ENCODE results near the gene MED1.
"Not testable (repeated sequence)": the region's sequence is repeated elsewhere in the genome, so short reads cannot be mapped to it uniquely, and the experiment has no call there.

Gene MED1

DNA sequence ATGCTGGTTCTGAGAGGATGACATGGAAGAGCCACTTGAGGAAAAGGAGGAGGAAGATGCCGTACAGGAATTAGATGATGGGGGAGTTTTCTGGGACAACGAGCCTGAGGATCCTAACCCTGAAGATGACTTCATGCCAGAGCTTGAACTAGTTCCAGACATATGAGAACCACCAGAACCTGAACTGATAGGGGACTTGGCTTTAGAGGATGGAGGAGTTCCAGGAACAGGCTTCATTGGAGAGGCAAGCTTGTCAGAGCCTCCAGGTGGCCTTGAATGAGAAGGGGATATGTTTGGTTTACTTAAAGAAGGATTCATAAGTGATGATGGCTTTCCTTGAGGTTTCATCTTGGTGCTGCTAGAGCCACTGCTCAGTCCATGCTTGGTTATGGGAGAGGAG is 42.7 kb downstream of the MED1 start:
- no peak for DNase-seq

DNA sequence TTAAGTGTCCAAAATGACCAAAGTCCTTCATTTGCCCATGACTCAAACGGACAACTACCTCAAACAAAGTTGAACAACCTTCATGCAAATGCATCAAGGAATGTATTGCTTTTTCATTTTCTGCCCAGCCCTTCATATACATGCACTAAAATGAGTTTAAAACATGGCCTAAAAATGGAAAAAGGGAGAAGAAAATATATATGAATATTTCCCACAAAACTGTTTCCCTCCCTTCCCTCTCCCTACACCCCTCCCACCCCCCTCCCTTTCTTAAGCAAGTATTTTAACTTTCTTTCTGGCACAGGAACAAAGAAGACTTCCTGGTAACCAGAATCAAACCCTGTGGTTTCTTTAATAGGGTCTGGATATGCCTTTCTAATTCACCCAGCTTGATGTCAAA is 44.1 kb downstream of the MED1 start:
- no peak for DNase-seq

- DNase-seq, result no peak
Observed at GRCh38 chr17:39405436-39405835, 45.6 kb downstream of the MED1 start.

DNA sequence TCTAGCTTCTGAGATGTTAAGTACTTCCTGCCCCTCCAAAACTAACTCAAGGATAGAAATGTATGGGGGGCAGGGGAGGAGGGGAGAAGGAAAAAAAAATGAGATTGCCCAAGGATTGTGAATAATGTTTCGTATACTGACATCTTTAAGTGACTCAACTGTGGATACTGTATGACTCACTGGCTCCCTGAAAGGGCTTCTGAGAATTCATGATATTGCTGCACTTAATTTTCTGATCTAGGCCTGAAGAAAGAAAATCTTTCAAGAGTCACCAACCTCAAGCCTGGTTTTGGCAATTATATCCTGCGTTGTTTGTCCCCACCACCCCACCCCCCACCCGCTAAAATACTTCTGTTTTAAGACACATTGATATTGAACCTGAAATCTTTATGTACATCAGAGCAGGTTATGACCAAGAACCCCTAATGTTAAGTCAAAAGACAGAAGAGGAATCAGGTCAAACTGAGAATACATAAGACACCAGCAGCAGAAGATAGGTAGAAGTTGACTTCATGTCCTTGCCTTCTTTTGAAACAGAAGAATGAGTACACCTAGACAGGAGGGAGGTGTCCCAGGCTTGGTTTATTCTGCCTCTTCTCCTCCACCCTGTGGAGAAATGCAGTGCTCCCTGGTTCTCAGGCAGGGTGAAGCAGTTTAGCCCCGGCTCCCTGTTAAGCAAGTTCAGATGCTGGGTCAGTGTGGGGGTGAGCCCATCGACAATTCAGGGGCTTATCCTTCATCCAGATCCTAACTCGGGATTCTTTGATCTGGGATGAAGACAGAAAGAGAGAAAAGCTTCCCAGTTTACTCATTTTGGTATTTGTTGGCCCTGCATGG is 46.3 kb downstream of the MED1 start:
- peak; percentile 52 for DNase-seq

- peak; percentile 54 for DNase-seq
Observed at GRCh38 chr17:39402890-39403605, 48.0 kb downstream of the MED1 start.

DNA sequence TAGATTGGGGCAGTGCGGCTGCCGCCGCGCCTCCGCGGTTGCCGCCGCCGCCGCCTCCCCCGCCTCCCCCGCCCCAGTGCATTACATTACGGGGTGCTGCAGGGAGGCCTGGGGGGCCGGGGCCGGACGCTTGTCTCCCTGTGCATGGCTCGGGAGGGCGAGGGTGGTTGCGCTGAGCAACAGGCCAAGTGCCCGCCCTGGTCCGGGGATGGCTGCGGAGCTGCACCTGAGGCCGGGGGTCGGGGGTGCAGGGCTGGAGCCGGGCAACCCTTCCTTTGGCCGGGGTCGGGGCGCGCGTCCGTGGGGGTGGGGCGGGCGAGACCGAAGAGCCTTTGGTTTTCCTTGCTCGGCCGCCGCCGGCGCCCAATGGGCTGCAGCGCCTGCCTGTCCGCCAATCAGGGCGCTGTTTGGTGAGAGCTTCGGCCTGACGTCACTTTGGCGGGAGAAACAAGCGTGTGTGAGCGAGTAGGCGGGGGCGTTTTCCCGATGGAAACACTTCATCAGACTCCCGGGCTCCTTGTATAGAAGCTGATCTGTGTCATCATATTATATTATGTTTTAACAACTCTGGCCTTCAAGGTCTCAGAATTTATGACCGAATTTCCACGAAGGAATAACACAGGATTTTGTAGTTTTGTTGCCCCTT is 48.7 kb downstream of the MED1 start:
- peak; percentile 95 for DNase-seq

GRCh38 chr17:39401412-39402243 is 49.4 kb downstream of the MED1 start, which contains the start of gene FBXL20:
Gene FBXL20, minus strand, starts transcription at chr17:39401626. Its CDS starts 224 bp downstream, at chr17:39401402.
- peak; percentile 97 for DNase-seq

DNA sequence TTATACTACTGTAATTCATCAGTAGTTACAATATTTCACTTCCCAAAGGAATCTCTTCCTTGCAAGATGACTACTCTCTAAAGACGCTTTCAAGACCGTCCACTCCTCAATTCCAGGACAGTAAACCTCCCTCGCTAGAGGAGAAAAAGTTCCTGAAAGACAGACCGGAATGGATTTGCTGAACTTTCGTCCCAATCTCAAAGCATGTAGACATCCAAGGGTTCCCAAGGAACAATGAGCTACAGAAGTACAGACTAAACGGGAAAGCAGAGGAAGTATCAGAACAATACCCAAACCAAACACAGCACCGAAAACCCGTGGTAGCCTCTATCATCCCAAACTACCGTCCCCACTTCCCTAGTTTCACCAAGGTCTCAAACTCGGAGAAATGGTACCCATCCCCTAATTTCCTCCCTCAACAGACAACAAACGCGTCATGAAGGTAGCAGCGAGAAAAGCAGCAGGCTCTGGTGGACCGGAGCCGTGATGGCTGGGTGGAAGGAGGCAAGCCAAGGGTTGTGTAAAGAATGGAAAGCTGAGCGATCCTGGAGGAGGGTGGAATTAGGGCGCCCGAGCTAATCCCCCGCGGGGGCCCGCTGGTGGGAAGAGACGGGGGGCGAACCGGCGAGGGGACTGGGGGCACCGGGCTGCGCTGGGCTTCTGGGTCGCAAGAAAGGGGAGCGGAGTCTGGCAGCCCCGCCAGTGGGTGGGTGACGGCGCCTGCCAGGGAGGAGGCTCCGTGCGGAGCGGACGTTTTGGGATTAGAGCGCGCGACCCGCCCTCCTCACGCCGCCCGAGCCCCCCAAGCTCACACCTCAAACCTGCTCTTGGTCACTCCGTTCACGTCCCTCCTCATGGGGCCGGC is 50.3 kb downstream of the MED1 start:
- DNase-seq, result peak; percentile 74

DNA sequence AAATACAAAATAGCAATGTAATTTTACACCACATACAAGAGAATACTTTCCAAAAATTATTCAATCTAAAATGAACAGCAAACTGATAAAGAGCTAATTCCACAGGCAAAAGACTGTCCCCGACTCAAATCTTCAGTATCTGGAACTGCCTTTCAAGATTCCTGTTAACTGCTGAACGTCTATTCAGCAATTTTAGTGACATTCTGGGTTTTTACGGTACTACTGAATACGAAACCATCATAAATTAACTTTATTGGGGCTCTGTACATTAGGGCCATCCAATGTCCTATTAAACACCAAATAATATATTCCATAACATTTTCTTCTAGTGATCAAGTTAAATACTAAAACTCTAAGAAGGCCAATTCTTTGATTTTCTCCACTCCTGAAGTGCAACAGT is 51.3 kb downstream of the MED1 start:
- no peak for DNase-seq

GRCh38 chr17:39393736-39394135 is 57.3 kb downstream of the MED1 start:
- no peak for DNase-seq

- no peak for DNase-seq
Observed at GRCh38 chr17:39391448-39391847, 59.6 kb downstream of the MED1 start.

GRCh38 chr17:39385040-39385439 is 66.0 kb downstream of the MED1 start:
- DNase-seq, result no peak

DNA sequence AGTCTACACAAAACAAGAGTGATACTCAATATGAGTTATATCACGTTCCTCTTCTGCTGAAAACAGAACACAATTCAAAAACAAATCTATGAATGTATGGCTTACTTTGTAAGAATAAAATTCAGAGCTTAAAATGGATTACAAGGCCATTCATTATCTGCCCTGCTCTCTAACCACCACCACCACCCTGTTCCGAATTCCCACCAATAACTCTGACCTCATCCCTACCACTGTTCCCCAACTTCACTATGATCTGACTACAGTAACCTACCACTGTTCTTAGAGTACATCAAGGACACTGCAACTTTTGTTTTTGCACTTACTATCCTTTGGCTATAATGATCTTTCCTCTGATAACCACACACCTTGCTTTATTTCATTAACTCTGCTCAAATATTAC is 70.9 kb downstream of the MED1 start:
- DNase-seq, result no peak

DNA sequence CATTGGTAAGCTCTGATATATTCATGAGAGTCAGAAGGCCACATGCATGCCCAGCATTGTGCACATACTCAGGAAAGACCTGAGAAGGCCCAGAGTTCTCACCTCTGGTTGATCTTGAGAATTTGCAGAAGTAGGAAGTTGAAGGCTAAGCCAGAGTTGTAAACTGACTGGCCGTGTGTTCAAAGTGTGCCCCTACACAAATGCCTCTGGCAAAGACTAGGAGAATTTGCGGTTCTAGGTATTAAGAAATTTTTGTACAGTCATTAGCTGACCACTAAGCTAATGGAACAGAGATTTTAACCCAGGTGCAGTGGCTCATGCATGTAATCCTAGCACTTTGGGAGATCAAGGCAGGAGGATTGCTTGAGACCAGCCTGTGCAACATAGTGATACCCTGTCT is 74.6 kb downstream of the MED1 start:
- no peak for DNase-seq

- DNase-seq, result not testable (repeated sequence)
Observed at GRCh38 chr17:39367805-39368204, 83.3 kb downstream of the MED1 start.

- DNase-seq, result no peak
Observed at GRCh38 chr17:39365872-39366271, 85.2 kb downstream of the MED1 start.

GRCh38 chr17:39365242-39365641 is 85.8 kb downstream of the MED1 start:
- no peak for DNase-seq

DNA sequence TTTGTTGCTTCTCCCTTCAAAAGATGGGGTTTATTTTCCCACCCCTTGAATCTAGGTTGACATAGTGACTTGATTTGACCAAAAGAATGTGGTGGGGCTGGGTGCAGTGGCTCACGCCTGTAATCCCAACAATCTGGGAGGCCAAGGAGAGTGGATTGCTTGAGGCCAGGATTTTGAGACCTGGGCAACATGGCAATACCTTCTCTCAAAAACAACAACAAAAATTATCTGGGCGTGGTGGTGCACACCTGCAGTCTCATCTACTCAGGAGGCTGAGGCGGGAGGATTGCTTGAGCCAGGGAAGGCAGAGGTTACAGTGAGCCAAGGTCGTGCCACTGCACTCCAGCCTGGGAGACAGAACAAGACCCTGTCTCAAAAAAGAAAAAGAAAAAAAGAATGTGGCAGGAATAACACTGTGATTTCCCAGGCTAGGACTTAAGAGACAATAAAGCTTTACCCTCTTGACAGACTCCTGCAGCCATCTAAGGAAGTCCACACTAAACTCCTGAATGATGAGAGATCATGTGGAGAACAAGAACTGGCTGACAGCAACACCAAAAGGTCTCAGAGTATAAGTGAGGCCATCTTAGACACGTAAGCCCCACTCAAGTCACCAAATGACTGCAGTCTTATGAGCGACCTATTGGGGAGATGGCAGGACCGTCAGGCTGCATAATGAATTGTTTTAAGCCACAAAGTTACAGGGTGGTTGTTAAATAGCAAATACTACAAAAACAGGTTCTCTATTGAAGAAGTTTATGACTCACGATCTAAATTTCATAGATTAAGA is 86.6 kb downstream of the MED1 start:
- no peak for DNase-seq

DNA sequence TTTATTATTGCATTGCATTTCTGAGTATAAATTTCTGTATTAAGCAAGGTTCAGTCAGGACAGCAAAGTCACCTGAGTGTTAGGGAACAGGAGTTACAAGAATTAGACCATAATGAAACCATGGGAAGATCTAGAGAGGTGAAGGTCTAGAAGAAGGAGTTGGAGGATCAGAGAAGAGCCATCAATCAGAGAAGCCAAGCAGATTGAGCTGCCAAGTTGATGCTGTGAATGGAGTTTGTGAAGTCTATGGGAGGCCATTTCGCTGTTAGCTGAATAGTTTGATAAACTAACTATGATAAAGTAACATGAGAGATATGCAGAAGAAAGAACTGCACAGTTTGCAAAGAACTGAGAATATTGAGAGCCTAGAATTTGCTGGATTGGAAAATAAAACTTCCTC is 90.0 kb downstream of the MED1 start:
- DNase-seq, result no peak

GRCh38 chr17:39360537-39360936 is 90.5 kb downstream of the MED1 start:
- DNase-seq, result no peak

DNA sequence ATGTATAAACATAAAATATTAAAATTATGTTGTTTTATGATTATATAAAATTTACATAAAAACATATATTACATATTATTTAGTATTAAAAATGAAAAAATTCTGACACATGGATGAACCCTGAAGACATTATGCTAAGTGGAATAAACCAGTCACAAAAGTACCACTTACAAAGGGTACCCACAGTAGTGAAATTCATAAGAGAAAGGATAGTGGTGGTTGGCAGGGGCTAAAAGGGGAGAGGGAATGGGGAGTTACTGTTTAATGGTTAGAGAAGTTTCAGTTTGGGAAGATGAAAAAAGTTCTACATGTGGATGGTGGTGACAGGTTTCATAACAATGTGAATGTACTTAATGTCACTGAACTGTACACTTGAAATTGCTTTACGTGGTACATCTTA is 91.1 kb downstream of the MED1 start:
- DNase-seq, result no peak

Data from activated effector memory CD4-positive, alpha-beta T cell treated with anti-CD3 and anti-CD28 coated beads, Interleukin-2, amount 50 U/mL, for 16 hours (primary cell).